Measurements from ENCODE around the gene SLC37A1.

Gene SLC37A1

GRCh38 chr21:42570362-42570761, 56.7 kb downstream of the SLC37A1 start:
- Mint-ChIP-seq H3K9me3 (no peaks in the 10 kb centered on the region), H3K27me3 (ENCODE audit: low read depth) (peaks cover 19% of the 10 kb centered on the region), H3K36me3 (ENCODE audit: low read depth) (peaks cover 9% of the 10 kb centered on the region), H3K4me3 (no peak overlapping the region), H3K27ac (peak overlapping the region in 1 of 3 experiments; percentile 80), H3K4me1 (no peaks in the 10 kb centered on the region)
- TF ChIP-seq, protein P1, sequence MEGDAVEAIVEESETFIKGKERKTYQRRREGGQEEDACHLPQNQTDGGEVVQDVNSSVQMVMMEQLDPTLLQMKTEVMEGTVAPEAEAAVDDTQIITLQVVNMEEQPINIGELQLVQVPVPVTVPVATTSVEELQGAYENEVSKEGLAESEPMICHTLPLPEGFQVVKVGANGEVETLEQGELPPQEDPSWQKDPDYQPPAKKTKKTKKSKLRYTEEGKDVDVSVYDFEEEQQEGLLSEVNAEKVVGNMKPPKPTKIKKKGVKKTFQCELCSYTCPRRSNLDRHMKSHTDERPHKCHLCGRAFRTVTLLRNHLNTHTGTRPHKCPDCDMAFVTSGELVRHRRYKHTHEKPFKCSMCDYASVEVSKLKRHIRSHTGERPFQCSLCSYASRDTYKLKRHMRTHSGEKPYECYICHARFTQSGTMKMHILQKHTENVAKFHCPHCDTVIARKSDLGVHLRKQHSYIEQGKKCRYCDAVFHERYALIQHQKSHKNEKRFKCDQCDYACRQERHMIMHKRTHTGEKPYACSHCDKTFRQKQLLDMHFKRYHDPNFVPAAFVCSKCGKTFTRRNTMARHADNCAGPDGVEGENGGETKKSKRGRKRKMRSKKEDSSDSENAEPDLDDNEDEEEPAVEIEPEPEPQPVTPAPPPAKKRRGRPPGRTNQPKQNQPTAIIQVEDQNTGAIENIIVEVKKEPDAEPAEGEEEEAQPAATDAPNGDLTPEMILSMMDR (IDR thresholded peaks at IDR 0.05; ENCODE audit: unreplicated experiment in 3 of 3) = no peak

- H3K36me3 Mint-ChIP-seq (ENCODE audit: low read depth) = peaks cover 14% of the 10 kb centered on the region
- peak overlapping the region in 1 of 3 experiments; percentile 80 for H3K27ac Mint-ChIP-seq
- peaks cover 2% of the 10 kb centered on the region for H3K9me3 Mint-ChIP-seq
- H3K27me3 Mint-ChIP-seq (ENCODE audit: low read depth) = peaks cover 19% of the 10 kb centered on the region
- TF ChIP-seq, protein P1 (IDR thresholded peaks at IDR 0.05; ENCODE audit: unreplicated experiment in 3 of 3) = no peak
- no peak overlapping the region for H3K4me3 Mint-ChIP-seq
- no peaks in the 10 kb centered on the region for H3K4me1 Mint-ChIP-seq
These were observed 57.3 kb downstream of the SLC37A1 start for GRCh38 chr21:42570841-42571387.

- TF ChIP-seq, protein P1 (IDR thresholded peaks at IDR 0.05; ENCODE audit: unreplicated experiment in 3 of 3) = no peak
- Mint-ChIP-seq H3K4me1 (no peaks in the 10 kb centered on the region), H3K36me3 (ENCODE audit: low read depth) (peaks cover 20% of the 10 kb centered on the region), H3K27me3 (ENCODE audit: low read depth) (peaks cover 19% of the 10 kb centered on the region), H3K9me3 (peaks cover 6% of the 10 kb centered on the region), H3K4me3 (no peak overlapping the region), H3K27ac (peak overlapping the region in 1 of 3 experiments; percentile 66)
These were observed 57.9 kb downstream of the SLC37A1 start for GRCh38 chr21:42571391-42572150.

DNA sequence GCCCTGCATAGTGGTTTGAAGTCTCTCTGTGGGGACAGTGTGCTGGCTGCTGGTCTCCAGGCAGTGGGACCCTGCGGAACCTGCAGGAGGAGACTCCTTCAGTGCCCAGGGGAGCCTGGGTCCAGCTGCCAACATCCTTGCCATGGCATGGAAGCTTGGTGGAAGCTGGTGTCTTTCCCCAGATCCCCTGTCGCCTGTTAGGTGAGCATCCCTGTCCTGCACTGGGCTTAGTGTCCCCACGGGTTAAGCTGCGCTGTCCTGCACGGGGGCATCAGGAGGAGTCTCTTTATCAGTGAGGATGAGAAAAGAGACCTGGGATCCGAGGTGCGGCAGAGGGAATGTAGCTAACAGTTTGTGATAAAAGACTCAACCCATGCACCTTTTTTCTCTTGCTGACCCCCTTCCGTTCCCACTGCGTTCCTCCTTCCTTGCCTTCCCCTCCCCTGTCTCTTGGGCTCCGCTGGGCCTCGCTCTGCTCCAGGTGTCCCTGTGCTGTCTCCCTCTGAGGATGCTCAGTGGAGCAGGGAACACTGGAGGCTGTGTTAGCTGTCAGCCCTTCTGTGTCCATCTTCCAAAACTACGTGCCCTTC, 59.3 kb downstream of the SLC37A1 start:
- H3K27me3 Mint-ChIP-seq (ENCODE audit: low read depth) = peaks cover 22% of the 10 kb centered on the region
- TF ChIP-seq, protein P1 (IDR thresholded peaks at IDR 0.05; ENCODE audit: unreplicated experiment in 3 of 3) = no peak
- peaks cover 33% of the 10 kb centered on the region for H3K36me3 Mint-ChIP-seq (ENCODE audit: low read depth)
- no peak overlapping the region for H3K27ac Mint-ChIP-seq
- no peaks in the 10 kb centered on the region for H3K4me1 Mint-ChIP-seq
- no peak overlapping the region for H3K4me3 Mint-ChIP-seq
- peaks cover 18% of the 10 kb centered on the region for H3K9me3 Mint-ChIP-seq

DNA sequence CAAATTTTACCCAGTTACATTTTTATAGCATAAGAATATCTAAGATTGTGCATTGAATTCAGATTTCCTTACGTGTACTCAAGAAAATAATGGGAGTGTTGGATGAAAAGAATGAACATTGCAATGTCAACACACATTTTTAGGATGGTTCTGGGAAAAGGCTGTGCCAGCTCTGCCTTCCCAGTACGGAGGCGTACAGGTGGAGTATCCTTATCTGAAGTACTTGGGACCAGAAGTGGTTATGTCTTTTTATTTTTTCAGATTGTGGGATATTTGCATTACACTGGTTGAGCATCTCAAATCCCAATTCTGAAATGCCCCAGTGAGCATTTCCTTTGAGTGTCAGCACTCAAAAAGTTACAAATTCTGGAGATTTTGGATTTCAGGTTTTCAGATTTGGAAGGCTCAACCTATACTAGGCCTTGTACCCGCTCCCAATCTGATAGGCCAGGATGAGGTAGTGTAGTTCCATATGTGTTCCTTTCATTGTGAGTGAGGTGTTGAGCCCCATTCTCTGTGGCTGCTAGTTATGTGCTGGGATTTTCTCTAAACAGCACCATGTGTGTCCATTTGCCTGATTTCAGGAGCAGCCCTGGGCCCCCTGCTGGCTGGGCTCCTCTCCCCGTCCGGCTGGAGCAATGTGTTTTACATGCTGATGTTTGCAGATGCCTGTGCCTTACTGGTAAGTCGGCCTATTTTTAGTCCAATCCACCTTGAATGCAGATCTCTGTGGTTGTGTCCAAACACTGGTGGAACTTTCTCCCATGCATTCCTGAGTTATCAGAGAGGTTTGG, 60.8 kb downstream of the SLC37A1 start:
- Mint-ChIP-seq H3K36me3 (ENCODE audit: low read depth) (peaks cover 35% of the 10 kb centered on the region), H3K4me1 (no peaks in the 10 kb centered on the region), H3K27me3 (ENCODE audit: low read depth) (peaks cover 15% of the 10 kb centered on the region), H3K4me3 (no peak overlapping the region), H3K9me3 (peaks cover 20% of the 10 kb centered on the region), H3K27ac (no peak overlapping the region)
- TF ChIP-seq, protein P1 (IDR thresholded peaks at IDR 0.05; ENCODE audit: unreplicated experiment in 3 of 3) = peak in 2 of 3 experiments; percentile 15 to 21
